Measurements from ENCODE around the gene TDRD1.

Gene TDRD1

GRCh38 chr10:114179148-114179547, at the start of gene TDRD1:
TSS of gene TDRD1 (plus strand) at chr10:114179353. CDS start at chr10:114187832, 8,479 bp downstream.
- Histone ChIP-seq H3K4me3 (ENCODE audit: low read depth, low read length, poor library complexity, severe bottlenecking) (no peak within 1 kb of the TSS), H3K9me2 (ENCODE audit: low read depth, low read length) (no peaks in the 10 kb centered on the region), H3K4me1 (ENCODE audit: insufficient read depth, low read length, severe bottlenecking) (peaks cover 6% of the 10 kb centered on the region), H4K20me1 (ENCODE audit: insufficient read depth, low read length) (no peaks in the 10 kb centered on the region), H3K79me2 (ENCODE audit: insufficient read depth, low read length) (no peaks in the 10 kb centered on the region), H3K9me3 (ENCODE audit: low read length) (no peaks in the 10 kb centered on the region), H3K4me2 (ENCODE audit: low read length) (no peak within 1 kb of the TSS), H3K27me3 (ENCODE audit: insufficient read depth, low read length) (no peaks in the 10 kb centered on the region), H3K36me3 (ENCODE audit: insufficient read depth, low read length) (no peaks in the 10 kb centered on the region), H3F3A (ENCODE audit: insufficient read depth, low read length) (no peaks in the 10 kb centered on the region), H3K27ac (ENCODE audit: low read depth, low read length, poor library complexity, severe bottlenecking) (no peak within 1 kb of the TSS), H2AFZ (ENCODE audit: low read length) (no peak within 1 kb of the TSS), H3K9ac (ENCODE audit: low read length) (no peak within 1 kb of the TSS)
- TF ChIP-seq EZH2 (IDR thresholded peaks at IDR 0.05; ENCODE audit: borderline replicate concordance, low read length) = no peak

- H4K20me1 ChIP-seq (ENCODE audit: insufficient read depth, low read length) = no peaks in the 10 kb centered on the region
- H3K9me2 ChIP-seq (ENCODE audit: low read depth, low read length) = no peaks in the 10 kb centered on the region
- no peak overlapping the region for H3K27ac ChIP-seq (ENCODE audit: low read depth, low read length, poor library complexity, severe bottlenecking)
- no peak overlapping the region for H2AFZ ChIP-seq (ENCODE audit: low read length)
- H3K4me1 ChIP-seq (ENCODE audit: insufficient read depth, low read length, severe bottlenecking) = peaks cover 11% of the 10 kb centered on the region
- H3K9ac ChIP-seq (ENCODE audit: low read length) = no peak overlapping the region
- H3K79me2 ChIP-seq (ENCODE audit: insufficient read depth, low read length) = no peaks in the 10 kb centered on the region
- H3F3A ChIP-seq (ENCODE audit: insufficient read depth, low read length) = no peaks in the 10 kb centered on the region
- no peaks in the 10 kb centered on the region for H3K9me3 ChIP-seq (ENCODE audit: low read length)
- H3K4me2 ChIP-seq (ENCODE audit: low read length) = no peak overlapping the region; the same call in 1 of the 2 replicates
- H3K36me3 ChIP-seq (ENCODE audit: insufficient read depth, low read length) = peaks cover 60% of the 10 kb centered on the region
- no peak for TF ChIP-seq CTCF (IDR thresholded peaks at IDR 0.05; ENCODE audit: low read length)
- no peak for TF ChIP-seq EZH2 (IDR thresholded peaks at IDR 0.05; ENCODE audit: borderline replicate concordance, low read length)
- H3K27me3 ChIP-seq (ENCODE audit: insufficient read depth, low read length) = no peaks in the 10 kb centered on the region
- no peak overlapping the region for H3K4me3 ChIP-seq (ENCODE audit: low read depth, low read length, poor library complexity, severe bottlenecking)
Observed at GRCh38 chr10:114131094-114131493, 48.1 kb upstream of the TDRD1 start.

- H3K4me2 ChIP-seq (ENCODE audit: low read length) = no peak overlapping the region
- peaks cover 11% of the 10 kb centered on the region for H3K4me1 ChIP-seq (ENCODE audit: insufficient read depth, low read length, severe bottlenecking)
- no peaks in the 10 kb centered on the region for H3F3A ChIP-seq (ENCODE audit: insufficient read depth, low read length)
- no peaks in the 10 kb centered on the region for H3K27me3 ChIP-seq (ENCODE audit: insufficient read depth, low read length)
- H3K4me3 ChIP-seq (ENCODE audit: low read depth, low read length, poor library complexity, severe bottlenecking) = no peak overlapping the region
- no peaks in the 10 kb centered on the region for H3K79me2 ChIP-seq (ENCODE audit: insufficient read depth, low read length)
- peaks cover 36% of the 10 kb centered on the region; the same call in 1 of the 2 replicates for H3K36me3 ChIP-seq (ENCODE audit: insufficient read depth, low read length)
- no peak for TF ChIP-seq EZH2 (IDR thresholded peaks at IDR 0.05; ENCODE audit: borderline replicate concordance, low read length)
- TF ChIP-seq CTCF (IDR thresholded peaks at IDR 0.05; ENCODE audit: low read length) = no peak
- no peaks in the 10 kb centered on the region for H4K20me1 ChIP-seq (ENCODE audit: insufficient read depth, low read length)
- H2AFZ ChIP-seq (ENCODE audit: low read length) = no peak overlapping the region
- H3K27ac ChIP-seq (ENCODE audit: low read depth, low read length, poor library complexity, severe bottlenecking) = no peak overlapping the region
- H3K9ac ChIP-seq (ENCODE audit: low read length) = no peak overlapping the region
- H3K9me2 ChIP-seq (ENCODE audit: low read depth, low read length) = no peaks in the 10 kb centered on the region
- H3K9me3 ChIP-seq (ENCODE audit: low read length) = no peaks in the 10 kb centered on the region
Observed at GRCh38 chr10:114135476-114135875, 43.7 kb upstream of the TDRD1 start.

- Histone ChIP-seq H3K27me3 (ENCODE audit: insufficient read depth, low read length) (no peaks in the 10 kb centered on the region), H3K9ac (ENCODE audit: low read length) (no peak overlapping the region), H3K4me1 (ENCODE audit: insufficient read depth, low read length, severe bottlenecking) (no peaks in the 10 kb centered on the region), H3K9me2 (ENCODE audit: low read depth, low read length) (no peaks in the 10 kb centered on the region), H2AFZ (ENCODE audit: low read length) (no peak overlapping the region), H3K4me3 (ENCODE audit: low read depth, low read length, poor library complexity, severe bottlenecking) (no peak overlapping the region), H3K27ac (ENCODE audit: low read depth, low read length, poor library complexity, severe bottlenecking) (no peak overlapping the region), H3K4me2 (ENCODE audit: low read length) (no peak overlapping the region), H3F3A (ENCODE audit: insufficient read depth, low read length) (no peaks in the 10 kb centered on the region), H3K36me3 (ENCODE audit: insufficient read depth, low read length) (peaks cover 33% of the 10 kb centered on the region; the same call in 1 of the 2 replicates), H4K20me1 (ENCODE audit: insufficient read depth, low read length) (no peaks in the 10 kb centered on the region), H3K79me2 (ENCODE audit: insufficient read depth, low read length) (no peaks in the 10 kb centered on the region), H3K9me3 (ENCODE audit: low read length) (no peaks in the 10 kb centered on the region)
- TF ChIP-seq CTCF (IDR thresholded peaks at IDR 0.05; ENCODE audit: low read length) = no peak
- no peak for TF ChIP-seq EZH2 (IDR thresholded peaks at IDR 0.05; ENCODE audit: borderline replicate concordance, low read length)
Observed at GRCh38 chr10:114138581-114138980, 40.6 kb upstream of the TDRD1 start.
